Eye (tissue), 1 donor: ENCODE results near the gene C22orf23.
A peak's percentile ranks its signal among the peaks of the same experiment; 100 is the strongest.

Source experiments
- DNase-seq: peaks from one replicate; pipeline ENCODE4 v3.0.0-alpha.2; 2015

C22orf23 gene

GRCh38 chr22:37924386-37925065, 28.9 kb downstream of the C22orf23 start:
- DNase-seq, result no peak

GRCh38 chr22:37923927-37924326, 29.5 kb downstream of the C22orf23 start:
- no peak for DNase-seq

- DNase-seq, result no peak
Observed at GRCh38 chr22:37922191-37922590, 31.2 kb downstream of the C22orf23 start.

GRCh38 chr22:37920126-37920525, 33.3 kb downstream of the C22orf23 start:
- no peak for DNase-seq

- DNase-seq, result no peak
Observed at GRCh38 chr22:37918580-37919270, 34.7 kb downstream of the C22orf23 start.

- no peak for DNase-seq
Observed at GRCh38 chr22:37917874-37918548, 35.4 kb downstream of the C22orf23 start.

- no peak for DNase-seq
Observed at GRCh38 chr22:37916311-37916710, 37.1 kb downstream of the C22orf23 start.

GRCh38 chr22:37913233-37913721, 40.1 kb downstream of the C22orf23 start:
- no peak for DNase-seq

- no peak for DNase-seq
Observed at GRCh38 chr22:37912171-37912570, 41.2 kb downstream of the C22orf23 start.

- no peak for DNase-seq
Observed at GRCh38 chr22:37911697-37912096, 41.7 kb downstream of the C22orf23 start.

GRCh38 chr22:37910890-37911672, 42.3 kb downstream of the C22orf23 start:
- DNase-seq, result no peak

GRCh38 chr22:37909766-37910165, 43.6 kb downstream of the C22orf23 start:
- no peak for DNase-seq

GRCh38 chr22:37907036-37907954, 46.1 kb downstream of the C22orf23 start:
- DNase-seq, result no peak

GRCh38 chr22:37906364-37907008, 46.9 kb downstream of the C22orf23 start:
- no peak for DNase-seq

- DNase-seq, result peak; percentile 74
Observed at GRCh38 chr22:37905534-37906363, 47.7 kb downstream of the C22orf23 start, which contains the start of gene MICALL1. TSS of gene MICALL1 (plus strand) at chr22:37906297. CDS start at chr22:37906423, 126 bp downstream.

GRCh38 chr22:37904572-37905533, 48.5 kb downstream of the C22orf23 start:
- DNase-seq, result peak; percentile 47

GRCh38 chr22:37898441-37899181, 54.8 kb downstream of the C22orf23 start:
- DNase-seq, result no peak

- DNase-seq, result no peak
Observed at GRCh38 chr22:37897807-37898206, 55.6 kb downstream of the C22orf23 start.
